ENCODE data around the gene CCDC39.
A peak's percentile ranks its signal among the peaks of the same experiment; 100 is the strongest.
"Not testable (repeated sequence)": the region's sequence is repeated elsewhere in the genome, so short reads cannot be mapped to it uniquely, and the experiment has no call there.

The CCDC39 gene

DNA sequence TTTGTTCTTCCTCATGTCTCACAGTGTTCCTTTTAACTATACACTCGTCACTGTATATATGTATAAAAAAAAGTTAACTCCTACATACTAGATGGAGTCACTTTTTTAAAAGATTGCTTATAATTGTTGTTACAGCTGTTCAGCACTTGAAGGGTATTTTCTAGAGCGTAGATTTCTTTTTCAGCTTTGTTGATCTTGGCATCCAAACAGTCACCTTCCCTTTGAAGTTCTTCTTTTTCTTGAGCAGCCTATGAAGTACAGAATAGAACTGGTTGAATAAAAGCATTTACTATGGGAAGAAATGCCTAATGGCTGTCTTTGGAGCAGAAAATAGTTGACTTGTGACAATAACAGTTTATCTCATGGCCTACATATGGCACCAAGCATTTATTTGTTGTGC is 59.6 kb downstream of the CCDC39 start:
- no peak for FAIRE-seq

DNA sequence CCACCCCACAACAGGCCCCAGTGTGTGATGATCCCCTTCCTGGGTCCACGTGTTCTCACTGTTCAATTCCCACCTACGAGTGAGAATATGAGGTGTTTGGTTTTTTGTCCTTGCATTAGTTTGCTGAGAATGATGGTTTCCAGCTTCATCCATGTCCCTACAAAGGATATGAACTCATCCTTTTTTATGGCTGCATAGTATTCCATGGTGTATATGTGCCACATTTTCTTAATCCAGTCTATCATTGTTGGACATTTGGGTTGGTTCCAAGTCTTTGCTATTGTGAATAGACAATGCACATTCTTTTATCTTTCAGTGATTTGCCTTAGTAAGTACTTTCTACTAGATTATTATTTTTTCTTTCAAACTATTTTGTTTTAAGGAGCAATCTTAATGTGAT is 60.7 kb downstream of the CCDC39 start:
- not testable (repeated sequence) for FAIRE-seq

GRCh38 chr3:180617049-180617448 is 62.2 kb downstream of the CCDC39 start:
- FAIRE-seq = no peak

GRCh38 chr3:180615954-180616353 is 63.3 kb downstream of the CCDC39 start:
- no peak for FAIRE-seq

DNA sequence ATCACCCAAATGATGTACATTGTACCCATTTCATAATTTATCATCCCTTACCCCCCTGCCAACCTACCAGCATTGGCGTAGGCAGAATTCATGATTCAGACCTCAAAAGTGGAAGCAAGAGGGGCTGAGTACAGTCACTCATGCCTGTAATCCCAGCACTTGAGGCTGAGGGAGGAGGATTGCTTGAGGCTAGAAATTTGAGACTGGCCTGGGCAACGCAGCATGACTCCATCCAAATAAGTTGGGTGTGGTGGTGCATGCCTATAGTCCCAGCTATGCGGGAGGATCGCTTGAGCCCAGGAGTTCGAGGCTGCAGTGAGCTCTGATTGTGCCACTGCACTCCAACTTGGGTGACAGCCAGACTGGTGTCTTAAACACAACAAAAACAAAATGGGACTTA is 66.9 kb downstream of the CCDC39 start:
- no peak for FAIRE-seq

- no peak for FAIRE-seq
These were observed 68.3 kb downstream of the CCDC39 start for GRCh38 chr3:180611006-180611405.

DNA sequence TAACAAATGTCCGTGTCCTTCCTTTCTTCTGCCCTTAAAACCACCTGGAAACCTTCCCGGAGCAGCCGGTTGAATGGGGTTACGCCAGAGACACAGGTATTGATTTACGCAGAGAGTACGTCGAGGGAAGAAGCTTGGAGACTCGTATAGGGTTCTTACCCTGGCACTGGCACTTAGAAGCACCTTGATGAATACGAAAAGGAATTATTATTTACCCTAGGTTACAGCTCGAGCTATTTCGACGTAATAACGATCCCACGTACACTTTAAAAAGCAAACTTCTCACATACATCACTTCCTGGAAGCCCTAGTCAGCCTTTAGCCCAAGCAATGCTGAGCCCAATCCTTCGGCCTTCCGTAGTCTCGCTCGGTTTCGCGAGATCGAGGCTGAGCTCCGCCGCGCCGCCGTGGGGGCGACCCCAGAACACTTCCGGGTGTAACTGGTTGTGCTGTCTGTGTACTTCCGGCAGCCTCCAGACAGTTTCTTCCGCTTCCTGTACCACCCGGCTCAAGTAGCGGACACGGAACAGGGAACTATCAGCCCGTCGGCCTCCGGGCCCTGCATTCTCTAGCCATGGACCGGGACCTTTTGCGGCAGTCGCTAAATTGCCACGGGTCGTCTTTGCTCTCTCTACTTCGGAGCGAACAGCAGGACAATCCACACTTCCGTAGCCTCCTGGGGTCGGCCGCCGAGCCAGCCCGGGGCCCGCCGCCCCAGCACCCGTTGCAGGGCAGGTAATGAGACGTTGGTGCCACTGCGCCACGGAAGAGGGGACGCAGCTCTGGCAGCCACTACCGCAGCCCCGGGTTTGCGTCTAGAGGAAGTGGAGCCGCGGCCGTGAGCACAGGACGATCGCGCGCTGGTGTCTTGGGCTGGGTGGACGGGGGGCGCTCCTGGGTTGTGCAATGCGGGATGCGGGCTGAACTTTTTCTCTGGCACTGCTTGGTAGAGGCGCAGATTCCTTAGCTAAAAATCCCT is 77.3 kb downstream of the CCDC39 start, which contains the start of gene TTC14:
TTC14 (plus strand) TSS at position 476 of the 979 bp plus-strand sequence; CDS start at position 575, 99 bp downstream.
- peak; percentile 93 for FAIRE-seq

DNA sequence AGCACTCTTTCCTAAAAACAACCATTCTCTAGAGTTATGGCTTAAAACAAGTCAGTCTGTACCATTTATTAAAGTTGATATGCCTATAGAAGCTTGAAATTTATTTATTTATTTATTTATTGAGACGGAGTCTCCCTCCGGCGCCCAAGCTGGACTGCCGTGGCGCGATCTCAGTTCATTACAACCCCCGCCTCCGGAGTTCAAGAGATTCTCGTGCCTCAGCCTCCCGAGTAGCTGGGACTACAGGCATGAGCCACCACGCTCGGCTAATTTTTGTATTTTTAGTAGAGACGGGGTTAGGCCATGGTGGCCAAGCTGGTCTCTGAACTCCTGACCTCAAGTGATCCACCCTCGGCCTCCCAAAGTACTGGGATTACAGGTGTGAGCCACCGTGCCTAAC is 78.8 kb downstream of the CCDC39 start:
- no peak for FAIRE-seq

DNA sequence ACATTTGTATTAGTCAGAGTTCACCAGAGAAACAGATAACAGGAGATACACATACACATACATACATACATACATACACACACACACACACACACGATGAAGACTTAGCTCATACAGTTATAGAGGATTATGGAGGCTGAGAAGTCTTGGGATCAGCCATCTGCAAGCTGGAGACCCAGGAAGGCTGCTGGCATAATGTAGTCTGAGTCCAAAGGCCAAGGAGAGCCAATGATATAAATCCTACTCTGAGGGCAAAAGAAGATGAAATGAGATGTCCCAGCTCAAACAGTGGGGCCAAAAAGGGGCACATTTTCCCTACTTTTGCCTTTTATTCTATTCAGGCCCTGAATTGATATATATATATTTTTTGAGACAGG is 83.7 kb downstream of the CCDC39 start:
- no peak for FAIRE-seq

DNA sequence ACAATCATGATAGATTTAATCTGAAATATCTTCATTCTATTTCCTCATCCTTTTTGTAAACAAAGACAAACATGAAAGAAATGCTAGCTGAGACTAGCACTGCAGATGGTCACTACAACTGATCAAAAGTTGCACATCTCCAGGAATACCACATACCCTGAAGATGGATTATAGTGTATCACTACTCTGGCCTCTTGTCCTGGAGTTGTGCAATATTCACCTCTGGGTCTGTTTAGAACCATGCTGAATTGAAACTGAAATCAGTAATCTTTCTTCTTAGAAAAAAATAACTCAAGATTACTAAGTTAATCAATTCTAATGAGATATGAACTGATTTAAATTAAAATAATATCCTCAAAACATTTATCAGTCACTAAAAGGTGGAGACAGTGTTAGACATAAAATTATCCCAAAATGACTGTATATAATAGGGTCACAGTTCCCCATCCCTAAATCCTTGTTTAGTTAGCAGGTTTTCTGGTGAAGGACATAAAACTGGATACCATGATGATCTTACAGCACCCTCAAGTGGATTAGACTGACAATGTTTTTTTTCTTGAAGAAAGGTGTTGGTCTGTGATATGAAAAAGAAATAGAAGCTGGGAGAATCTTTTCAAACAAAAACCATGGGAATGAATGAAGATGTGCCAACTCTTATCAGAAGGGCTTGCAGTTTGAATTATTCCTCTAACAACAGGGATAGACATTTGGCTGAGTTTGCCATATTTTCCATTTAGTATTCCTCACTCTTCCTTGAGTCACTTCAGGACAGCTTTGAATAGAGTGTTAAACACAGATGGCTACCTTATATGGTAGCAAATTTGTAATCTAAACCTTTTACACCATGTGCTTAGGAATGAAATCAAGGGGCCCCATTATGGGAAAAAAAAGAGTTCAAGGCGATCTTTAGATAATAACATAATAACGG is 84.4 kb downstream of the CCDC39 start:
- FAIRE-seq = no peak

DNA sequence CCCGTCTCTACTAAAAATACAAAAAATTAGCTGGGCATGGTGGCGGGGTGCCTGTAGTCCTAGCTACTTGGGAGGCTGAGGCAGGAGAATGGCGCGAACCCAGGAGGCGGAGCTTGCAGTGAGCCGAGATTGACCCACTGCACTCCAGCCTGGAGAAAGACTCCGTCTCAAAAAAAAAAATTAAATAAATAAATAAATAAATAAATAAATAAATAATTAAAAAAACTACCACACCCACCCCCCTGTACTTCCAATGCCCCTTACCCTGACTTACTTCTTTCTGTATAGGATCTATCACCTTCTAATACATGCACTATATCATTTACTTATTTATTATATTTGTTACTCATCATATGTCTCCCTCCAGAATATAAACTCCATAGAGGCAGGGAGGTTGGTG is 85.7 kb downstream of the CCDC39 start:
- FAIRE-seq = not testable (repeated sequence)

DNA sequence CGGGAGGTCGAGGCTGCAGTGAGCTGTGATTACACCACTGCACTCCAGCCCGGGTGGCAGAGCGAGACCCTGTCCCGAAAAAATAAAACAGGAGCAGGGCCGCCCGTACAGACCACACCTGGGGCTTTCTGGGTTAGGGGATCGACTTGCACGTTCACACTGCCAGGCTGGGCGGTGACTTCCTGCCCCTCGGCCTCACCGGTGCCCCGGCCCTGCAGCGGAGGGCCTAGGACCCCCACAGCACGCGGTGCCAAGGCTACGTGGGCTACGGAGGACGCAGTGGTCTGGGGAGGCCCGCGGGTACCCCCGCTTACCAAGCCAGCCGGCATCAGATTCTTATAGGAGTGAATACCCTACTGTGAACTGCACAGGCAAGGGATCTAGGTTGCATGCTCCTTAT is 88.9 kb downstream of the CCDC39 start:
- FAIRE-seq = no peak

DNA sequence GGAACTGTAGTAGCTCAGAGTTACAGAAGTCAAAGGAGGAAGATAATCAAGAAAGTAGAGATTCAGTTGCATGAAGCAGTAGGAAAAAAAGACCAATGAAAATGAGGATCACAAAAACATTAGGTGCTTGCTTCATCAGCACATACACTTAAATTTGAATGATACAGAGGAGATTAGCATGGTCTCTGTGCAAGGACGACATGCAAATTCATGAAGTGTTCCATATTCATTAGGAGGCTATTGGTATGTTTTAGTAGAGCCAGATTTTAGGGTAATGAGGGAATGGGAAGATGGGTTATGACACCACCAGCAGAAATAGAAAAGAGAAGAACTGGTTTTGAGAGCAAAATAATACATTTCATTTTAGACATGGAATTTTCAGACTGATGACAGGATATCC is 98.4 kb downstream of the CCDC39 start:
- no peak for FAIRE-seq

- no peak for FAIRE-seq
These were observed 103.7 kb downstream of the CCDC39 start for GRCh38 chr3:180575571-180575970.

- no peak for FAIRE-seq
These were observed 107.3 kb downstream of the CCDC39 start for GRCh38 chr3:180571831-180572598.

DNA sequence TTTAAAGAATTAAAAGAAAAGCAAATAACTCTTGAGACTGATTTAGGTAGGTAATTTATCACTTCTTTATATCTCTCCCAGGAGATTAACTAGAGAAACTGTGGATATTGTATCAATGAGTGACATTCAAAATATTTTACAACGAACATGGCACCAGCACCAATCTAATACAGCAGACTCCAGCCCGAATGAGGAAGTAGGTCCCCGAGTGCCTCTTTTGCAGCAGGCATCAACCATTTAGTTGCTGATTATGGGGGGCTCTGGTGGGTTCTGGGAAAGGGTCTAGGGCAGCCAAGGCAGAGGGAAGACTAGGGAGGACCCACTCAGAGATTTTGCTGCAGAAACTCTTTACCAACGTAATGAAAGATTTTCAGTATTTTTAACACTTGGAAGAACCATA is 109.1 kb downstream of the CCDC39 start:
- FAIRE-seq = no peak

DNA sequence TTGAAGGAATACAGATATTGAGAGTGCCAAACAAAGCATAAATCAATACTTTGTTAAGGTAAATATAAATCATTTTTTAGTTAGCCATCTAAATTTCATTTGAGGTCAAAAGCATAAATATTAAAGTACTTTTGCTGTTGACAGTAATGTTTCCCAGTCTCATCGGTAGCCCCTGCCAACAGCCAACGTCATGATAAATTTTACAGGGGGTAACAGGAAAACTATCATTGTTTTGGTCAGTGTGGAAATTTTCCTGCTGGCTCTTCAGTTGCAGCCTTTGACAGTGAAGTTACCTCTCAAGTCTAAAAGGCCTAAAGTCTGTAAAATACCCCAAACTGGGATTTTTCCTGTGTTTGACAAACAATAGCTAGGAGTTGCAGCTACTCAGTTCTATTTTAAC is 114.6 kb downstream of the CCDC39 start:
- FAIRE-seq = no peak
